ENCODE measurements around the gene TDG.

DNA sequence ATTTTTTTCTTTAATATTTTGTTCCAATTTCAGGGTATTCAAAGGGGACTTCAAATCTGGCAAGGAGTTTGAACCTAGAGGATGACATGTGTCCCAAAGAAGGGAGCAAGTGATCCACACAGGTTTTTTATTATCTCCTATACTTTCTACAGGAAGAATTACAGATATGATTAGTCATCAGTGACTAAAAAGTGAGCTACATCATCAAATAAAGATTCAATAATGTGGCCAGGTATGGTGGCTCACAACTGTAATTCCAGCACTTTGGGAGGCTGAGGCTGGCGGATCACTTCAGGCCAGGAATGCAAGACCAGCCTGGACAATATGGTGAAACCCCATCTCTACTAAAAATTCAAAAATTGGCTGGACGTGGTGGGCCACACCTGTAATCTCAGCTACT, 60.1 kb downstream of the TDG start:
- TF ChIP-seq RB1 (IDR thresholded peaks at IDR 0.05; ENCODE audit: borderline replicate concordance): no peak
- no peak for TF ChIP-seq ELK1 (IDR thresholded peaks at IDR 0.05; ENCODE audit: low read depth, low read length)
- TF ChIP-seq, protein P1, sequence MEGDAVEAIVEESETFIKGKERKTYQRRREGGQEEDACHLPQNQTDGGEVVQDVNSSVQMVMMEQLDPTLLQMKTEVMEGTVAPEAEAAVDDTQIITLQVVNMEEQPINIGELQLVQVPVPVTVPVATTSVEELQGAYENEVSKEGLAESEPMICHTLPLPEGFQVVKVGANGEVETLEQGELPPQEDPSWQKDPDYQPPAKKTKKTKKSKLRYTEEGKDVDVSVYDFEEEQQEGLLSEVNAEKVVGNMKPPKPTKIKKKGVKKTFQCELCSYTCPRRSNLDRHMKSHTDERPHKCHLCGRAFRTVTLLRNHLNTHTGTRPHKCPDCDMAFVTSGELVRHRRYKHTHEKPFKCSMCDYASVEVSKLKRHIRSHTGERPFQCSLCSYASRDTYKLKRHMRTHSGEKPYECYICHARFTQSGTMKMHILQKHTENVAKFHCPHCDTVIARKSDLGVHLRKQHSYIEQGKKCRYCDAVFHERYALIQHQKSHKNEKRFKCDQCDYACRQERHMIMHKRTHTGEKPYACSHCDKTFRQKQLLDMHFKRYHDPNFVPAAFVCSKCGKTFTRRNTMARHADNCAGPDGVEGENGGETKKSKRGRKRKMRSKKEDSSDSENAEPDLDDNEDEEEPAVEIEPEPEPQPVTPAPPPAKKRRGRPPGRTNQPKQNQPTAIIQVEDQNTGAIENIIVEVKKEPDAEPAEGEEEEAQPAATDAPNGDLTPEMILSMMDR (IDR thresholded peaks at IDR 0.05 in 2 of 3, conservative IDR thresholded peaks at IDR 0.05 in 1 of 3; ENCODE audit: control insufficient read depth in 2 of 3, extremely low read depth in 1 of 3, insufficient read depth in 1 of 3, low read depth in 3 of 3, low read length in 3 of 3): no peak

All from GM12878 (cell line).